Measurements from ENCODE around the gene SLC52A3.

Gene SLC52A3

DNA sequence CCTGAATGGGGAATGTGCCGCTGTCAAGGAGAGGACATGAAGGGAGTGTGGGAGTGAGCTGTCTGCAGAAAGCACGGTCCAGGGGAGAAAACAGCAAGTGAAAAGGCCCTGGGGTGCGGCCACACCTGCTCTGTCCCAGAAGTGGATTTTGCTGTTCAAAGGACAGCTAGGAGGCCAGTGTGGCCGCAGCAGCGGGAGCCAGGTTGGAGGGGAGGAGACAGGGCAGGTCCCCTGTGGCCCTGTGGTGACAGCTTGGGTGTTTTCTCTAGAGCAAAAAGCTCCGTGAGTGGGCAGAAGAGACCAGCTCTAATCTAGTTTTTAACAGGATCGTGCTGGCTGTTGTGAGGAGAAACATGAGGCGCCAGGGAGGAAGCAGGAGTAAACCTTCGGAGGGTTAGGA is 4.5 kb upstream of the SLC52A3 start:
- TF ChIP-seq FOXP2 (optimal IDR thresholded peaks at IDR 0.05; ENCODE audit: borderline replicate concordance, extremely low read depth, extremely low read length, insufficient read depth) = no peak

DNA sequence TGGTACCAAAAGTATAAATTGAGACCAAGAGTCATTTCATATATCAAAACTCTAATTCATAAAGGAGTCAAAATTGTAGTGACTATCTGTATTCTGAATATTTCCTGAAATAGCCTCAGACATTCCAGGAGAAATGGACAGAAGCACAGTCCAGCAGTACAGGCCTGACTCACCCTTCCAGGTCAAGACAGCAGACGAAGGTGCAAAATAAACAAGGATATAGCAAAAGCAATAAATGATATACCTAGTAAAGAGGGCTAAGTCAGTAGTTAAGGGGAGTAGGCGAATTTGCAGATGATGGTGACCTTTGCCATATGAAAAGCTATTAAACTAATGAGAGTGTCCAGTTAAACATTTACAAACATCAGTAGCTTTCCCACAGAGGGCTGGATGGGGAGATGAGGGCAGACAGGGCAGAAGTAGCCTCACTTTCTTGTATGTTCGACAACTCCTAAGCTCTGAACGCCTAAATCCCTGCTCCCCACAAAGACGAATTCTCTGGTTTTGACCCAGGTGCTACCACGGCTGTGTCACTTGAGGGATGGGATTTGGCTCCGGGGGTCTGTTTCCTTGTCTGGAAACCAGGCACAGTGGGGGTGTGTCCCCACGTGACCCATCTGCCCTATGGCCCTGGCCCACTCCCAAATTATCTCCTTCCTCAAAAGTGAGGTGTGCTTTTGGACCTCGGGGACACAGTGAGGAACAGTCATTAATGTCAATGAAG is 3.6 kb upstream of the SLC52A3 start:
- TF ChIP-seq TAF1 (IDR thresholded peaks at IDR 0.05; ENCODE audit: borderline replicate concordance, insufficient read depth, low read length) (no peak), SIN3A (IDR thresholded peaks at IDR 0.05; ENCODE audit: borderline replicate concordance, insufficient read depth, low read length) (no peak), POLR2AphosphoS5 (IDR thresholded peaks at IDR 0.05; ENCODE audit: low read depth, low read length) (no peak), FOXP2 (optimal IDR thresholded peaks at IDR 0.05; ENCODE audit: borderline replicate concordance, extremely low read depth, extremely low read length, insufficient read depth) (no peak)
- TF ChIP-seq, protein P1, sequence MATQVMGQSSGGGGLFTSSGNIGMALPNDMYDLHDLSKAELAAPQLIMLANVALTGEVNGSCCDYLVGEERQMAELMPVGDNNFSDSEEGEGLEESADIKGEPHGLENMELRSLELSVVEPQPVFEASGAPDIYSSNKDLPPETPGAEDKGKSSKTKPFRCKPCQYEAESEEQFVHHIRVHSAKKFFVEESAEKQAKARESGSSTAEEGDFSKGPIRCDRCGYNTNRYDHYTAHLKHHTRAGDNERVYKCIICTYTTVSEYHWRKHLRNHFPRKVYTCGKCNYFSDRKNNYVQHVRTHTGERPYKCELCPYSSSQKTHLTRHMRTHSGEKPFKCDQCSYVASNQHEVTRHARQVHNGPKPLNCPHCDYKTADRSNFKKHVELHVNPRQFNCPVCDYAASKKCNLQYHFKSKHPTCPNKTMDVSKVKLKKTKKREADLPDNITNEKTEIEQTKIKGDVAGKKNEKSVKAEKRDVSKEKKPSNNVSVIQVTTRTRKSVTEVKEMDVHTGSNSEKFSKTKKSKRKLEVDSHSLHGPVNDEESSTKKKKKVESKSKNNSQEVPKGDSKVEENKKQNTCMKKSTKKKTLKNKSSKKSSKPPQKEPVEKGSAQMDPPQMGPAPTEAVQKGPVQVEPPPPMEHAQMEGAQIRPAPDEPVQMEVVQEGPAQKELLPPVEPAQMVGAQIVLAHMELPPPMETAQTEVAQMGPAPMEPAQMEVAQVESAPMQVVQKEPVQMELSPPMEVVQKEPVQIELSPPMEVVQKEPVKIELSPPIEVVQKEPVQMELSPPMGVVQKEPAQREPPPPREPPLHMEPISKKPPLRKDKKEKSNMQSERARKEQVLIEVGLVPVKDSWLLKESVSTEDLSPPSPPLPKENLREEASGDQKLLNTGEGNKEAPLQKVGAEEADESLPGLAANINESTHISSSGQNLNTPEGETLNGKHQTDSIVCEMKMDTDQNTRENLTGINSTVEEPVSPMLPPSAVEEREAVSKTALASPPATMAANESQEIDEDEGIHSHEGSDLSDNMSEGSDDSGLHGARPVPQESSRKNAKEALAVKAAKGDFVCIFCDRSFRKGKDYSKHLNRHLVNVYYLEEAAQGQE (IDR thresholded peaks at IDR 0.05; ENCODE audit: insufficient read depth in 1 of 2, low read depth in 2 of 2, low read length in 2 of 2) = no peak

DNA sequence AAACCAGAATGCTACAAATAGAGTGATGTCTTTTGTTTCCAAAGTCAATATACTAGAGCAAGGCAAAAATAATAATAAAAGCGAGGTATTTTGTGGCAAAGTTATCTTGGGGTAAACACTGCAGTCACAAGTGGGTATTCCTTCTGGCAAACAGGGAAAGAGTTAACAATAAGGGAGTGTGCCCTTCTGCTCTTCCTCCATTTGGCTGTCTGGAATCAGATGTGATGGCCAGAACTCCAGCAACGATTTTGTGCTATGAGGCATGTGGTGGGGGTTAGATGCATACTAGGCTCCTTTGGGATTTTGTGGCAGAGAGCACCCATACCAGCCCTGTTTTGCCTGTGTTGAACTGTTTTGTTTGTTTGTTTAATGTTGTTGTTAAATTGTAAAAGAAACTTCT is 2.4 kb upstream of the SLC52A3 start:
- no peak for TF ChIP-seq TAF1 (IDR thresholded peaks at IDR 0.05; ENCODE audit: borderline replicate concordance, insufficient read depth, low read length)
- no peak for TF ChIP-seq SIN3A (IDR thresholded peaks at IDR 0.05; ENCODE audit: borderline replicate concordance, insufficient read depth, low read length)
- no peak for TF ChIP-seq FOXP2 (optimal IDR thresholded peaks at IDR 0.05; ENCODE audit: borderline replicate concordance, extremely low read depth, extremely low read length, insufficient read depth)
- no peak for TF ChIP-seq POLR2AphosphoS5 (IDR thresholded peaks at IDR 0.05; ENCODE audit: low read depth, low read length)
- TF ChIP-seq, protein P1 (IDR thresholded peaks at IDR 0.05; ENCODE audit: insufficient read depth in 1 of 2, low read depth in 2 of 2, low read length in 2 of 2) = no peak

DNA sequence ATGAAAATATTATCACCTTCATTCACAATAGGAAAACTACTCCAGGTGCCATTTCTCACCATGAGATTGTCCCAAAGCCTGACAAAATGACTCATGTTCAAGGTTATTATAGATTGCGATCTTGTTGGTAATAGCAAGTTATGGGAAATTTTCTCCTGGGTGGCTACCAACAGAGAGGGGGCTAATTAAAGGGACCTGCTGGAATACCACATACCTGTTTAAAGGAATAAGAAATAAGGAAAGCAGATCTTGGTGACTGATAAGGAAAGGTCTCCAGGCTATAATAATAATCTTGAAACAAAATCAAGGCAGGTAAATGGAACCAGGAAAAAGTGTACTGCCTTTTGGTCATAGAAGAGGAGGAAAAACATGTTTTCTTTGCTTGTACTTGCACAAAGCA is 1.4 kb downstream of the SLC52A3 start:
- no peak for TF ChIP-seq POLR2AphosphoS5 (IDR thresholded peaks at IDR 0.05; ENCODE audit: low read depth, low read length)
- TF ChIP-seq, protein P1 (IDR thresholded peaks at IDR 0.05; ENCODE audit: insufficient read depth in 1 of 2, low read depth in 2 of 2, low read length in 2 of 2) = no peak
- no peak for TF ChIP-seq TAF1 (IDR thresholded peaks at IDR 0.05; ENCODE audit: borderline replicate concordance, insufficient read depth, low read length)

DNA sequence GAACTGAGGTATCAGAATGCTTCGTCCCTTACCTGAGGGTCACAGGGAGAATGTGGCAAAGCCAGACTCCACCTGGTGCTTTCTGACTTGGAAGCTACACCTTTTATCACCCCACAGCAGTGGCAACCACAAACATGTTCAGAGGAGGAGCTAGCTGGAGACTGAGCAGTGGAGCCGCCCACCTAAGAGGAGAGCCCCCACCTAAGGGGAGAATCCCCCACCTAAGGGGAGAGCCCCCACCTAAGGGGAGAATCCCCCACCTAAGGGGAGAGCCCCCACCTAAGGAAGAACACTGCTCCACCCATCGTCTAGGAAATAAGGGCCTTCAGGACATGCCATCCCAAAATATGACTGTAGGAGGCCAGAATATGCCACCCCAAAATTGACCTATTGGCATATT is 4.0 kb downstream of the SLC52A3 start:
- TF ChIP-seq, protein P1 (IDR thresholded peaks at IDR 0.05; ENCODE audit: insufficient read depth in 1 of 2, low read depth in 2 of 2, low read length in 2 of 2) = no peak
- TF ChIP-seq FOXP2 (optimal IDR thresholded peaks at IDR 0.05; ENCODE audit: borderline replicate concordance, extremely low read depth, extremely low read length, insufficient read depth) (no peak), SIN3A (IDR thresholded peaks at IDR 0.05; ENCODE audit: borderline replicate concordance, insufficient read depth, low read length) (no peak), POLR2AphosphoS5 (IDR thresholded peaks at IDR 0.05; ENCODE audit: low read depth, low read length) (no peak), TAF1 (IDR thresholded peaks at IDR 0.05; ENCODE audit: borderline replicate concordance, insufficient read depth, low read length) (no peak)
